ENCODE results near the gene RHEBL1.

Gene RHEBL1

GRCh38 chr12:49054096-49054495 is 15.7 kb downstream of the RHEBL1 start:
- no peak for DNase-seq

GRCh38 chr12:49052451-49053208 is 17.1 kb downstream of the RHEBL1 start:
- DNase-seq, result no peak

GRCh38 chr12:49051777-49052438 is 17.9 kb downstream of the RHEBL1 start:
- no peak for DNase-seq

DNA sequence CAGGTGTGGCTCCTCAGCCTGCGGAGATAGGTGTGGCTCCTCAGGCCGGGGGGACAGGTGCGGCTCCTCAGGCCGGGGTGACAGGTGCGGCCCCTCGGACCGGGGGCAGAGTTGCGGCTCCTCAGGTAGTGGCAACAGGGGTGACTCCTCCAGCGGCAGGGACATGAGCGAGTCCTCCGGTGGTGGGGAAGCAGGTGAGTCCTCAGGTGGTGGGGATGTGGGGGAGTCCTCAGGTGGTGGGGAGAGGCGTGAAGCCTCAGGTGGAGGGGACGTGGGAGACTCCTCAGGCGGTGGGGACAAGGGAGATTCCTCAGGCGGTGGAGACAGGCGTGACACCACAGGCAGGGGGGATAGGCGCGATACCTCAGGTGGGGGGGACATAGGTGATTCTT is 18.4 kb downstream of the RHEBL1 start:
- no peak for DNase-seq

DNA sequence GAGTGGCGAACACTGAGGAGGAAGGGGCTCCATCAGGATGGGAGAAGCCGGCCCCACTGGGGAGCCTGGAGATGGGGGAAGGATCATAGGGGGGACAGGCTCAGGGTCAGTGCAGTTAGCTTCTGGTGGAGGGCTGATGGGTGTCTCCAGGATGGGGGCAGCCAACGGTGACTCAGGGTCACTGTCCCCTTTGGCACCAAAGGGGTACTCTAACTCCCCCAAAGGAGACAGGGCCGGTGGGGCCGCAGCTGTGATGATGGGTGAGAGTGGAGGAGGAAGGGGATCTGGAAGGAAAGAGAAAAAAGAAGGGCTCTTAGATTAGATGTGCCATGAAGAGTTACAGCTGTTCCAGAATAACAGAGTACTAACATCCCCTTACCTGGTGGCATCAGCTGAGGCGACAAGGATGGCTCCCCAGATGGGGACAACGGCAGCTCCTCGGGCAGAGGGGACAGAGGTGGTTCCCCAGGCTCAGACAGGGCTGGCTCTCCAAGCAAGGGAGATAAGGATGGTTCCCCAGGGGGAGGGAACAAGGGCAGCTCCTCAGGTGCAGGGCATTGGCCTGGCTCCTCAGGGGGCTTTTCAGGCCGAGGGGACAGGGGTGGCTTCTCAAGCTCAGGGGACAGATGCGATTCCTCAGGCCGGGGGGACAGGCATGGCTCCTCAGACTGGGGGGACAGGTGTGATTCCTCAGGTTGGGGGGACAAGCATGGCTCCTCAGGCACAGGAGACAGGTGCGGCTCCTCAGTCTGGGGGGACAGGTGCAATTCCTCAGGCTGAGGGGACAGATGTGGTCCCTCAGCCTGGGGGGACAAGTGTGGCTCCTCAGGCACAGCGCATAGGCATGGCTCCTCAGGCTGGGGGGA is 19.0 kb downstream of the RHEBL1 start:
- no peak for DNase-seq

DNA sequence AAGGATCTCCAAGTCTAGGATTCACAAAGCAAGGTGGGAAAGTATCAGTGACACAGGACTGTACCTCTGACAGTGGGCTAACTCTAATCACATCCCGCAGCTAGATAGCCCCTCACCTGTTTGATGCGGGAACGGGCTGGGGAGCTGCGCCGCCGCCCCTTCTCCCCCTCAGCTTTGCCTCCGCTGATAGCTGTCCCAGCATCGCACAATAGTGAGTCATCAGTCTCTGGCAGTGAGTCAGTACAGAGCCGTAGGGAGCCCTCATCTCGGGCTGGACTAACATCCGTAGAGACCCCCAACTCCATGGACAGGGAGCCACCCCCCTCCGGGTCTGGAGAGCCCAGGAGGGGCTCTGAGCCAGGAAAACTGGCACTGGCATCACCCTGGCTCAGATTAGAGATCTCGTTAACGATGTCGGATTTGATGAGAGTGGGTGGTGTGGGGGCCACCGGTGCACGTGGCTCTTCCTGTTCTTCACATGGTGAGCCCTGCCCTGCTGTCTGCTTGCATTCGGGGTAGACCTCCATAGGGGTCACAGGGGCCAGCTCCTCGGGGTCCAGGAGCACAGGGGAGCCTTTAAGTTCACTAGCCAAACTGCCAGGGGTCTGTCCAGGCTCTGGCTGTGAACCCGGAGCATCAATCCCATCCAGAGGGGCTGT is 20.1 kb downstream of the RHEBL1 start:
- no peak for DNase-seq

DNA sequence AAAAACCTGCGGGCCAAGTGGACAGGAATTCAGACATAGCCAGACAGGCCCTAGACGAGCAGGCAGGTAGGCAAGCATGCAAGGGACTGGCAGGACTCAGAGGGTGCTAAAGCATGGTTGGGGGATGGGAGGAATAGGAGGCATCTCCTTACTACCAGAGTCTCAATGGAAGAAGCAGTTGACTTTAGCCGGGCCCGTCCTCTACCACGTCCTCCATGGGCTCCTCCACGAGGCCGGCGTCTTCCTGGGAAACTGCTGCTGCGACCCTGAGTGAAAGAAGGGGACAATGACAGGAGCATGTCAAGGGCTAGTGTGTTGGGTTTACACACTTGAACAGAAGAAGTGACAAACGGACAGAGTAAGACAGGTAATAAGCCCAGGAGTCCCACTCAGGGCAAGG is 20.8 kb downstream of the RHEBL1 start:
- no peak for DNase-seq

- no peak for DNase-seq
Observed at GRCh38 chr12:49046129-49046895, 23.5 kb downstream of the RHEBL1 start.

GRCh38 chr12:49044660-49045059 is 25.1 kb downstream of the RHEBL1 start:
- no peak for DNase-seq

GRCh38 chr12:49043856-49044258 is 25.9 kb downstream of the RHEBL1 start:
- DNase-seq, result peak; percentile 78

DNA sequence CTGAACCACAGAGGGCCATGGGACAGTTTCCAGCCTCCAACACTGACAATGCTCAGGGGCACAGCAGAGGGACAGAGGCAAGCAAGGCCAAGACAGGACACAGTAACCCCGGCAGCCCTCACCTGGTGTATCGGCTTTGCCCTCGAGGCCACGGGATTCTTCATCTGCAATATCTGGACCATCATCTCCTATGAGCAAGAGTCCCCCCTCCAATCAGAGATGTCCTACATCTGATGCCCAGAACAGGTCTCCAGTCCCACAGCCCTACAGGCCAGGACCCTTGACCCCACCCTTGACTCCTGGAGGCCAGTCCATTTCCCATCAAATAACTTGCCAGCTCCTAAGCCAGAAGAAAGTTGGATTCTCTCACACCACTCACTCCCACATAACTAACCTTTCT is 26.5 kb downstream of the RHEBL1 start:
- no peak for DNase-seq

DNA sequence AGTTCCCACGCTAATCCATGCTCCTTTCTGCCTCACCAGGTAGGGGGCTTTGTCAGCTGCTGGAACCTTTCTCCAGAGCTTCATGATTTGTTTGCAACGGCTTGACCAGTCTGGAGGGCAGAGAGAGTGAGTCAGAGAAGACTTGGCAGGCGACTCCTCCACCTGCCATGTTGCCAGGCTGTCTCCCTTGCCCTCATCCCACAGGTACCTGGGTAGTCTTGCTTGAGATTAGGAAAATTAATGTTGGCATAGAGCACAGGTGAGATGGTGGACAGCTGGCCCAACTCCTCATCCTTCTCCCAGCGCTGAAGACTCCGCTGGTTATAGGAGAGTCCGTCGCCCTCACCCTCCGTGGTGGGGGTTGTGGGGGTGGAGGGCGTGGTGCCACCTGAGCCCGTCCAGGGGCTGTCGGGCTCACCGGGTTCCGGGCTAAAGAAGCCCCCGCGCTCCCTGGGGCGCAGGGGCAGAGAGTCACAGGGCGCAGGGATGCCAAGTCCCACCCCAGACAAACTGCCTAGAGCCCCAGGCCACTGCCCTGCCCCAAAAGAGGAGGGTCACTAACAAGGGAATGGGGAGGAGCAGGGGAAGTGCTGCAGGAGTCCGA is 27.8 kb downstream of the RHEBL1 start:
- no peak for DNase-seq

GRCh38 chr12:49041036-49041880 is 28.5 kb downstream of the RHEBL1 start:
- no peak for DNase-seq

DNA sequence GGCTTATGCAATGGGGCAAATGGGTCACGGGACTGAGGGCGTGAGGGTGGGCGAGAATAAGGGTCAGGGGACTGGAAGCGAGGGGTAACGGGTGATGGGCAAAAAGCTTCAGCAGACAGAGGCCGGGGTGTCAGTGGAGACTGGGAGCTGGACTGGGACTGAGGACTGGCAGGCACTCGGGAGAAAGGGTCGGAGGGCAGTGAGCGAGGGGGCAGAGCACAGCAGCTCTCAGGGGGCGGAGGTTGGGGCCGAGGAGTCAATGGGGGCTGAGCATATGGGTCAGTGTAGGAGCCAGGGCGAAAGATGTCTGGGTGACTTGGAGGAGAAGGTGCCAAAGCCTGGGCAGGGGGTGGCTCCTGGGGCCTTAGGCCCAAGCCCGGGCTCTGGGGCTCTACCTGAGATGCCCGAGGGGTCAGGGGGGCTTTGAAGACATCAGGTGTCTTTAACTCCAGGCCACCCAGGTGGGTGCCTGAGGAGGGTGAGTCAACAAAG is 29.4 kb downstream of the RHEBL1 start:
- DNase-seq, result no peak

DNA sequence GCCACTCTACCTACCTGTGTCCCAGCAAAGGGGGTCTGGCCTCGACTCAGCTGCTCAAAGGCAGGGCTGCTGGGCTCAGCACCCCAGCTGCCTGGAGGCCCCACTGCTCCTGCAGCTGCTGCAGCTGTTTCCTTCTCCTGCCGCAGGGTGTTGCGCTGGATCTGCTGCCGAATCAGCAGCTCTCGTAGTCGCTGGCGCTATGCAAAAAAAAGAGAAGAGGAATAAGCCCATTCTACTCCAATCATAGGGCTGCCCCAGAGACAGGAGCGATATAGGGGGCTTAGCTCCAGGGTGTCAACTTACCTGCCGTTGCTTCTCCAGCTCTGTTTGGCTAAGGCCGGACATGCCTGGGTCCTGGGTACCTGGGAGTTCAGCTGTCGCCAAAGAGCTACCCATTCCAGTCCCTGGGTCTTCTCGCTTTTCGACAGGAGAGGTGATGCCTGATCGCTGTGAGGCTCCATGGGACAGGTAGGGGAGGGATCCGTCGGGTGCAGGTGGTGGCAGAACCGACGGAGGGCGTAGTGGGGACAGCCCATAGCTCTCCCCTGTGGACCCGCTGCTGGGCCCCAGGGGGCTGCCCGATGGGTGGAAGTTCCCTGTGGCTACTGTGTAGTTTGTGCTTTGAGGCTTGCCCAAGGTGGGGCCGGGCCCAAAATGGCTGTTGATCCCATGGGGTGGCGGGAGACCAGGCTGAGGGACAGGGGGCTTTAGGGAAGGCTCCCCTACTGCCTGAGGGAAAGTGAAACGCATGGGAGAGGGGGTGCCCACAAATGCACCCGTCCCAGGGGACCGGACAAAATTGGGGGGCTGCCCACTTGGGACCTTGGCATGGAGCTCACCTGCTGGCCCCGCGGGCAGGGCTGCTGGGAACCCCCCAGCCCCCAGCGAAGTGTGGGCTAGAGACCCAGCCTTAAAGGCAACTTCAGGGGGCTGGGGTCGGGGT is 30.1 kb downstream of the RHEBL1 start:
- no peak for DNase-seq

- no peak for DNase-seq
Observed at GRCh38 chr12:49038291-49038955, 31.4 kb downstream of the RHEBL1 start.

DNA sequence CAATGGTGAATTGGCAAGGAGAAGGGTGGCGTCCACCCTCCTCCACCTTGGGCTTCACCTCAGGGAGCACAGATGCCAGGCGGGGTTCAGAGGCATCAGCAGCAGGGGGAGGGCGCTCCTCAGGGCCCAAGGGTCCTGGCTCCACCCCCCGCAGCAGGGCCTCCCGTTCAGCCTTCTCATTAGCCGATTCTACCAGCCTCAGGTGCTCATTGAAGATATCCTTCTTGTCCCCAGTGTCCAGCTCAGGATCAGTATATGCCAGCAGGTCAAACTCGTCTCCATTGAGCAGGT is 31.9 kb downstream of the RHEBL1 start:
- no peak for DNase-seq

DNA sequence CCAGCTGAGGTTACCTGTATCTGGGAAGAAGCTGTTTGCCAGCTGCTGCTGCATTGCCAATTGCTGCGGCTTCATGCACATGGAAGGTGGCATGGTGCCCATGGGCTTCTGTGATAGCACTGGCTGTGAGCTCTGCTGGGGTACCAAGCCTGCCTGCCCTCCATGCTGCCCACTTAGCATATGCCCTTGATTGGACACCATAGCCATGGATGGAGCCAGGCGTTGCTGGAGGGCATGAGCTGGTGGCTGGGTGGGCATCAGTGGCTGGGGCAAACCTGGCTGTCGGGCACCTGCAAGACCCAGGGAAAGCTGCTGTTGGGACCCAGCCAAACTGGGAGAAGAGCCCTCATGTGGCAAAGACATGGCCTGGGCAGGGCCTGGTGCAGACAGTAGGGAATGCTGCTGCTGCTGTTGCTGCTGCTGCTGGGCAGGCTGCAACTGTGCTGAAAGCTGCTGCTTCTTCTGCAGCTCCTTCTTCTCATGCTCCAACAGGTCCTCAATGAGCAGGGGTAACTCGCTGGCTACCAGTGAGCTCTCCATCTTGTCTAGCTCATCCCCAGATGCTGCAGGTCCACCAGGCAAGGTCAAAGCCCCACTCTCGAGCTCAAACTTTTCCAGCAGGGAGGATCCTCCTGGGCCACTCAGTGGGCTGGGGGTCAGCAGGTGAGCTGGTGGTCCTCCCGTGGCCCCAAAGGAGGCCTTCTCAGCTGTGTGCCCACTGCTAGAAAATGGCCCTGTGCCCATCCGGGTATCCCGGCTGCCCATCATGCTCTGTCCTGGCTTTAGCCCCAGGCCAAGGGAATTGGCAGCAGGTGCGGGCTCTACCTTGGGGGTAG is 32.5 kb downstream of the RHEBL1 start:
- DNase-seq, result no peak

All from stimulated activated CD4-positive, alpha-beta T cell treated with anti-CD3 and anti-CD28 coated beads, Interleukin-1b, Interleukin-23, amount 100 ng/mL, for 48 hours (primary cell).